IMR-90 (cell line): ENCODE results near the gene SLC19A2. TPM values are rescaled to one million over a fixed set of nuclear protein-coding genes. Genes with fewer than 3 reads are reported as not detected.

Experiments
- ATAC-seq: fragments of 200-7000 bp; cut with Tn5 transposase; 2 replicates; pipeline ENCODE4 v1.9.1; 2020; ENCODE audit warnings: low read depth, mild to moderate bottlenecking, moderate library complexity
- BruUV-seq: library from RNA; stranded (reverse); fragments of 400-500 nt; replicated peaks from 2 replicates; lab custom pipeline; 2021; lab: Mats Ljungman, UMichigan
- CTCF ChIA-PET: fragments of 300-600 bp; formaldehyde crosslinking; extraction: SDS; loops from one replicate; lab custom pipeline; 2021; ENCODE audit warnings: antibody characterized with exemption; lab: Yijun Ruan, JAX
- POLR2A ChIA-PET: fragments of 300-600 bp; sonication (Branson Sonifier 250); formaldehyde crosslinking; loops from one replicate; lab custom pipeline; 2022; ENCODE audit warnings: antibody characterized with exemption; ENCODE audit not compliant: unreplicated experiment; lab: Charles Lee
- DNase-seq: peaks from one replicate; pipeline ENCODE4 v3.0.0; 2013
- H2AFZ ChIP-seq: replicated peaks from 2 replicates; pipeline ENCODE3; 2013; ENCODE audit warnings: low read length, mild to moderate bottlenecking; ENCODE audit not compliant: poor library complexity
- H2AK5ac ChIP-seq: 2 replicates; pipeline ENCODE4 v1.6.1; 2013; ENCODE audit warnings: low read depth, low read length, inconsistent platforms
- H2AK9ac ChIP-seq: replicated peaks from 2 replicates; pipeline ENCODE3; 2013; ENCODE audit warnings: mild to moderate bottlenecking, low read depth, low read length, moderate library complexity; ENCODE audit not compliant: poor library complexity
- H2BK120ac ChIP-seq: 2 replicates; pipeline ENCODE4 v1.6.1; 2013; ENCODE audit warnings: low read depth, low read length, inconsistent platforms
- H2BK15ac ChIP-seq: 3 replicates; pipeline ENCODE4 v1.6.1; 2013; ENCODE audit warnings: low read depth, low read length, inconsistent platforms
- H2BK20ac ChIP-seq: 2 replicates; pipeline ENCODE4 v1.6.1; 2013; ENCODE audit warnings: low read depth, mild to moderate bottlenecking, inconsistent platforms, low read length, moderate library complexity
- H2BK5ac ChIP-seq: 2 replicates; pipeline ENCODE4 v1.6.1; 2013; ENCODE audit warnings: mild to moderate bottlenecking, low read depth, low read length, inconsistent platforms; ENCODE audit not compliant: poor library complexity, severe bottlenecking
- H3K14ac ChIP-seq: replicated peaks from 2 replicates; pipeline ENCODE4 v1.6.1; 2013; ENCODE audit warnings: low read depth, low read length, inconsistent platforms
- H3K18ac ChIP-seq: 2 replicates; pipeline ENCODE4 v1.6.1; 2013; ENCODE audit warnings: low read depth, low read length, control low read depth
- H3K23ac ChIP-seq: 2 replicates; pipeline ENCODE4 v1.6.1; 2013; ENCODE audit warnings: low read depth, low read length, inconsistent platforms
- H3K27ac ChIP-seq: 2 replicates; pipeline ENCODE4 v1.5.1; 2013; ENCODE audit warnings: mild to moderate bottlenecking, control low read depth, low read length; ENCODE audit not compliant: insufficient read depth
- H3K27me3 ChIP-seq: 2 replicates; pipeline ENCODE4 v1.6.1; 2013; ENCODE audit warnings: low read length; ENCODE audit not compliant: control insufficient read depth, insufficient read depth
- H3K36me3 ChIP-seq: 2 replicates; pipeline ENCODE4 v1.6.1; 2013; ENCODE audit warnings: low read length, mixed read lengths; ENCODE audit not compliant: control insufficient read depth, insufficient read depth
- H3K4ac ChIP-seq: 2 replicates; pipeline ENCODE4 v1.6.1; 2013; ENCODE audit warnings: low read depth, low read length, inconsistent platforms
- H3K4me1 ChIP-seq: 2 replicates; pipeline ENCODE4 v1.6.1; 2013; ENCODE audit warnings: low read length, mixed read lengths; ENCODE audit not compliant: control insufficient read depth, insufficient read depth
- H3K4me2 ChIP-seq: 2 replicates; pipeline ENCODE4 v1.6.1; 2013; ENCODE audit warnings: low read depth, mild to moderate bottlenecking, control low read depth, low read length, moderate library complexity
- H3K4me3 ChIP-seq: 2 replicates; pipeline ENCODE4 v1.5.1; 2013; ENCODE audit warnings: low read depth, mild to moderate bottlenecking, control low read depth, low read length, moderate library complexity; ENCODE audit not compliant: insufficient read depth
- H3K56ac ChIP-seq: 2 replicates; pipeline ENCODE4 v1.6.1; 2013; ENCODE audit warnings: low read length, inconsistent platforms; ENCODE audit not compliant: insufficient read depth; ENCODE audit errors: extremely low read depth
- H3K79me1 ChIP-seq, 2 experiments: 2 replicates each; pipeline ENCODE4 v1.6.1; 2013; ENCODE audit warnings: low read length in 2 of 2, inconsistent platforms in 1 of 2, low read depth in 1 of 2
- H3K9ac ChIP-seq: 2 replicates; pipeline ENCODE4 v1.6.1; 2013; ENCODE audit warnings: low read depth, low read length, control low read depth
- H3K9me1 ChIP-seq: 2 replicates; pipeline ENCODE4 v1.6.1; 2013; ENCODE audit warnings: low read length, inconsistent platforms; ENCODE audit not compliant: insufficient read depth
- H3K9me3 ChIP-seq: 2 replicates; pipeline ENCODE4 v1.6.1; 2013; ENCODE audit warnings: low read length; ENCODE audit not compliant: control insufficient read depth, insufficient read depth
- H4K20me1 ChIP-seq: 2 replicates; pipeline ENCODE4 v1.6.1; 2013; ENCODE audit warnings: low read length, inconsistent platforms; ENCODE audit not compliant: insufficient read depth
- H4K5ac ChIP-seq: 2 replicates; pipeline ENCODE4 v1.6.1; 2013; ENCODE audit warnings: mild to moderate bottlenecking, low read depth, low read length, control low read depth
- H4K8ac ChIP-seq, 2 experiments: 2 replicates each; pipeline ENCODE4 v1.6.1; 2013; ENCODE audit warnings: low read depth in 2 of 2, low read length in 2 of 2, control low read depth in 1 of 2, inconsistent platforms in 1 of 2
- H4K91ac ChIP-seq: 2 replicates; pipeline ENCODE4 v1.6.1; 2013; ENCODE audit warnings: low read depth, low read length, inconsistent platforms; ENCODE audit not compliant: insufficient read depth
- BHLHE40 ChIP-seq: fragments of 150-350 bp; IDR thresholded peaks from 2 replicates; pipeline ENCODE4 v1.6.1; 2016; ENCODE audit warnings: mild to moderate bottlenecking, low read depth, low read length
- CEBPB ChIP-seq: IDR thresholded peaks from 2 replicates; pipeline ENCODE4 v1.6.1; 2012; ENCODE audit warnings: low read depth, low read length, improper control_type of control experiment
- CHD1 ChIP-seq: IDR thresholded peaks from 2 replicates; pipeline ENCODE4 v1.6.1; 2012; ENCODE audit warnings: low read depth, low read length, improper control_type of control experiment
- FOS ChIP-seq: fragments of 150-350 bp; IDR thresholded peaks from 2 replicates; pipeline ENCODE4 v1.6.1; 2016; ENCODE audit warnings: low read depth, low read length
- MAFK ChIP-seq: IDR thresholded peaks from 2 replicates; pipeline ENCODE4 v1.6.1; 2012; ENCODE audit warnings: low read depth, low read length, improper control_type of control experiment
- MAZ ChIP-seq: IDR thresholded peaks from 2 replicates; pipeline ENCODE4 v1.6.1; 2012; ENCODE audit warnings: low read depth, mild to moderate bottlenecking, low read length, improper control_type of control experiment, moderate library complexity, borderline replicate concordance
- MXI1 ChIP-seq: IDR thresholded peaks from 2 replicates; pipeline ENCODE4 v1.6.1; 2012; ENCODE audit warnings: low read depth, mild to moderate bottlenecking, low read length, moderate library complexity, borderline replicate concordance
- NFE2L2 ChIP-seq: fragments of 150-350 bp; IDR thresholded peaks from 2 replicates; pipeline ENCODE4 v1.6.1; 2016; ENCODE audit warnings: low read depth, mild to moderate bottlenecking, low read length
- POLR2A ChIP-seq: IDR thresholded peaks from 2 replicates; pipeline ENCODE4 v1.6.1; 2012; ENCODE audit warnings: mild to moderate bottlenecking, low read depth, low read length
- RAD21 ChIP-seq: IDR thresholded peaks from 2 replicates; pipeline ENCODE4 v1.6.1; 2012; ENCODE audit warnings: low read length, improper control_type of control experiment
- RCOR1 ChIP-seq: IDR thresholded peaks from 2 replicates; pipeline ENCODE4 v1.6.1; 2012; ENCODE audit warnings: mild to moderate bottlenecking, low read length, improper control_type of control experiment; ENCODE audit not compliant: insufficient replicate concordance
- RFX5 ChIP-seq: IDR thresholded peaks from 2 replicates; pipeline ENCODE4 v1.8.0; 2012; ENCODE audit warnings: low read depth, mild to moderate bottlenecking, low read length, moderate library complexity
- SMC3 ChIP-seq: fragments of 150-350 bp; IDR thresholded peaks from 2 replicates; pipeline ENCODE4 v1.6.1; 2016; ENCODE audit warnings: low read depth, mild to moderate bottlenecking, antibody characterized with exemption, low read length, moderate library complexity
- WGBS, 2 experiments: methylation state at CpG; one replicate each; pipeline versions ENCODE4 v1.1.5 to v1.1.7; 2013; ENCODE audit warnings: missing lambda C conversion rate in 2 of 2; ENCODE audit not compliant: insufficient read length in 1 of 2; ENCODE audit errors: extremely low coverage in 2 of 2; 5-methylcytosine and 5-hydroxymethylcytosine counted together
- dilution Hi-C: fragments of 300-500 bp; cut with HindIII; formaldehyde crosslinking; loops from one replicate; pipeline ENCODE4 v1.14.3; 2018; ENCODE audit warnings: low sequenced_read_pairs; ENCODE audit not compliant: unreplicated experiment
- in situ Hi-C: fragments of 300-500 bp; cut with MboI; formaldehyde crosslinking; loops from 3 replicates; pipeline ENCODE4 v1.14.3; 2019; ENCODE audit warnings: low sequenced_read_pairs, inconsistent platforms, mixed read lengths
- intact Hi-C: fragments of 100-400 bp; cut with micrococcal nuclease; formaldehyde crosslinking; loops from 2 replicates; pipeline ENCODE4 v1.10.0; 2022
- polyA plus RNA-seq, 3 experiments: library from polyadenylated mRNA; depleted of rRNA; stranded (reverse); fragments of >200 nt; gene quantifications; 2 replicates each; pipeline ENCODE4 v1.2.3, GENCODE V29; 2012; ENCODE audit warnings: low replicate concordance in 1 of 3
- total RNA-seq: library from RNA; depleted of rRNA; stranded (reverse); fragments of >200 nt; gene quantifications from 2 replicates; pipeline ENCODE4 v1.2.3, GENCODE V29; 2012
- TF ChIP-seq, protein P1 (sequence below): fragments of 150-350 bp; IDR thresholded peaks from 2 replicates; pipeline ENCODE4 v1.6.1; 2017; ENCODE audit warnings: mild to moderate bottlenecking, antibody characterized with exemption, low read length, low read depth
- TF ChIP-seq, protein P2 (sequence below): conservative IDR thresholded peaks from 2 replicates; pipeline ENCODE4 v1.5.1; 2012; ENCODE audit warnings: mild to moderate bottlenecking, low read depth, low read length, improper control_type of control experiment
- TF ChIP-seq, protein P3 (sequence below): fragments of 150-350 bp; IDR thresholded peaks from 2 replicates; pipeline ENCODE4 v1.6.1; 2016; ENCODE audit warnings: low read depth, mild to moderate bottlenecking, low read length, moderate library complexity, borderline replicate concordance

Gene SLC19A2
- total and polyA plus RNA-seq, 2 of the 4 experiments (the other 2 are of a cell fraction) = 3.6 to 5.2 TPM

DNA sequence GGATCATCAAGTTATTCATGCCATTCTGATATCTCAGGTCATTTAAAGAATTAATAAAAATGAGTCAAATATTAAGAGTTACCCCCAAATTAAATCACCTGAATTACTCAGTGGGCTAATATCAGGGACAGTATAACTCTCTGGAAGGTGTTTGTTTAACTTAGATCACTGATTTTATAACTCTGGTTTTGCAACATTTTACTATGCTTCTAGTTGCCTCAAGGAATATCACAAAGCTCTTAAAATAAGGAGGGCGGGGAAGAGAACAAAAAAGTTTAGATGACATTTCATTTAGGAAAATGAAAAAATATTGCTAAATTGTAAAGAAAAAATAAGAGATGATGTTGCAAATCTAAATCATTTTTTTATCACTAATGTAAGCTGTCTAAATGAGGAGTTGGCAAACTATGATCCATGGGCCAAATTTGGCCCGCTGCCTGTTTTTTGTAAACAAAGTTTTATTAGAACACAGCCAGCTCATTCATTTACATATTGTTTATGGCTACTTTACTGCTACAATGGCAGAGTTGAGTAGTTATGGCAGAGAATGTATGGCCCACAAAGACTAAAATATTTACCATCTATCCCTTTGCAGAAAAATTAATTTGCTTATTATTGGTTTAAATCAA lies 31.9 kb upstream of the SLC19A2 start:
- TF ChIP-seq CEBPB = no peak
- no peak for TF ChIP-seq RCOR1
- TF ChIP-seq, protein P1, sequence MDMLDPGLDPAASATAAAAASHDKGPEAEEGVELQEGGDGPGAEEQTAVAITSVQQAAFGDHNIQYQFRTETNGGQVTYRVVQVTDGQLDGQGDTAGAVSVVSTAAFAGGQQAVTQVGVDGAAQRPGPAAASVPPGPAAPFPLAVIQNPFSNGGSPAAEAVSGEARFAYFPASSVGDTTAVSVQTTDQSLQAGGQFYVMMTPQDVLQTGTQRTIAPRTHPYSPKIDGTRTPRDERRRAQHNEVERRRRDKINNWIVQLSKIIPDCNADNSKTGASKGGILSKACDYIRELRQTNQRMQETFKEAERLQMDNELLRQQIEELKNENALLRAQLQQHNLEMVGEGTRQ = no peak
- TF ChIP-seq, protein P2, sequence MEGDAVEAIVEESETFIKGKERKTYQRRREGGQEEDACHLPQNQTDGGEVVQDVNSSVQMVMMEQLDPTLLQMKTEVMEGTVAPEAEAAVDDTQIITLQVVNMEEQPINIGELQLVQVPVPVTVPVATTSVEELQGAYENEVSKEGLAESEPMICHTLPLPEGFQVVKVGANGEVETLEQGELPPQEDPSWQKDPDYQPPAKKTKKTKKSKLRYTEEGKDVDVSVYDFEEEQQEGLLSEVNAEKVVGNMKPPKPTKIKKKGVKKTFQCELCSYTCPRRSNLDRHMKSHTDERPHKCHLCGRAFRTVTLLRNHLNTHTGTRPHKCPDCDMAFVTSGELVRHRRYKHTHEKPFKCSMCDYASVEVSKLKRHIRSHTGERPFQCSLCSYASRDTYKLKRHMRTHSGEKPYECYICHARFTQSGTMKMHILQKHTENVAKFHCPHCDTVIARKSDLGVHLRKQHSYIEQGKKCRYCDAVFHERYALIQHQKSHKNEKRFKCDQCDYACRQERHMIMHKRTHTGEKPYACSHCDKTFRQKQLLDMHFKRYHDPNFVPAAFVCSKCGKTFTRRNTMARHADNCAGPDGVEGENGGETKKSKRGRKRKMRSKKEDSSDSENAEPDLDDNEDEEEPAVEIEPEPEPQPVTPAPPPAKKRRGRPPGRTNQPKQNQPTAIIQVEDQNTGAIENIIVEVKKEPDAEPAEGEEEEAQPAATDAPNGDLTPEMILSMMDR = no peak
- no peak for TF ChIP-seq MXI1
- TF ChIP-seq, protein P3, sequence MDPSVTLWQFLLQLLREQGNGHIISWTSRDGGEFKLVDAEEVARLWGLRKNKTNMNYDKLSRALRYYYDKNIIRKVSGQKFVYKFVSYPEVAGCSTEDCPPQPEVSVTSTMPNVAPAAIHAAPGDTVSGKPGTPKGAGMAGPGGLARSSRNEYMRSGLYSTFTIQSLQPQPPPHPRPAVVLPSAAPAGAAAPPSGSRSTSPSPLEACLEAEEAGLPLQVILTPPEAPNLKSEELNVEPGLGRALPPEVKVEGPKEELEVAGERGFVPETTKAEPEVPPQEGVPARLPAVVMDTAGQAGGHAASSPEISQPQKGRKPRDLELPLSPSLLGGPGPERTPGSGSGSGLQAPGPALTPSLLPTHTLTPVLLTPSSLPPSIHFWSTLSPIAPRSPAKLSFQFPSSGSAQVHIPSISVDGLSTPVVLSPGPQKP = no peak
- TF ChIP-seq POLR2A = no peak
- TF ChIP-seq RFX5 = no peak
- TF ChIP-seq CHD1 = no peak
- TF ChIP-seq SMC3 = no peak
- no peak for TF ChIP-seq BHLHE40
- TF ChIP-seq MAZ = no peak
- TF ChIP-seq FOS = no peak
- TF ChIP-seq RAD21 = no peak
- TF ChIP-seq NFE2L2 = no peak
- no peak for TF ChIP-seq MAFK
- Histone ChIP-seq H2AFZ (no peak overlapping the region), H4K91ac (no peak overlapping the region), H2BK15ac (no peak overlapping the region), H3K4me2 (no peak overlapping the region), H4K20me1 (no peaks in the 10 kb centered on the region), H3K23ac (no peak overlapping the region), H3K4me3 (no peak overlapping the region), H3K36me3 (no peaks in the 10 kb centered on the region), H3K9me1 (no peaks in the 10 kb centered on the region), H2BK5ac (no peak overlapping the region), H3K14ac (no peak overlapping the region), H3K27ac (no peak overlapping the region), H2BK120ac (no peak overlapping the region), H2AK5ac (no peak overlapping the region), H3K9me3 (no peaks in the 10 kb centered on the region), H3K56ac (no peak overlapping the region), H2BK20ac (no peak overlapping the region), H2AK9ac (no peak overlapping the region), H3K79me1 (no peaks in the 10 kb centered on the region), H4K5ac (no peak overlapping the region), H3K27me3 (no peaks in the 10 kb centered on the region; the same call in 1 of the 2 replicates), H3K4ac (no peak overlapping the region), H3K9ac (no peak overlapping the region), H3K18ac (no peak overlapping the region), H3K4me1 (no peaks in the 10 kb centered on the region), H4K8ac (no peak overlapping the region)
- no TSS peak for BruUV-seq
- no CpG with 5 or more reads among the region's 2 CpGs for WGBS, 2 experiments
- ChIA-PET CTCF (no interaction called here), POLR2A (no interaction called here)
- ATAC-seq (no peak), DNase-seq (no peak)
- dilution Hi-C loops (no loop called here), intact Hi-C loops (no loop called here), in situ Hi-C loops (no loop called here)
